ENCODE data around the gene RHBDD1.

The RHBDD1 gene, protein sequence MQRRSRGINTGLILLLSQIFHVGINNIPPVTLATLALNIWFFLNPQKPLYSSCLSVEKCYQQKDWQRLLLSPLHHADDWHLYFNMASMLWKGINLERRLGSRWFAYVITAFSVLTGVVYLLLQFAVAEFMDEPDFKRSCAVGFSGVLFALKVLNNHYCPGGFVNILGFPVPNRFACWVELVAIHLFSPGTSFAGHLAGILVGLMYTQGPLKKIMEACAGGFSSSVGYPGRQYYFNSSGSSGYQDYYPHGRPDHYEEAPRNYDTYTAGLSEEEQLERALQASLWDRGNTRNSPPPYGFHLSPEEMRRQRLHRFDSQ

GRCh38 chr2:226835796-226836547, at the start of gene RHBDD1:
TSS of gene RHBDD1 (plus strand) at chr2:226836054. CDS start at chr2:226864694, 28,640 bp downstream.
- peaks cover 4% of the 10 kb centered on the region; the same call in 1 of the 2 replicates for H3K36me3 ChIP-seq
- no peaks in the 10 kb centered on the region for H3K9me3 ChIP-seq
- H4K20me1 ChIP-seq, result no peaks in the 10 kb centered on the region
- peak within 1 kb of the TSS; percentile 89 for H3K4me2 ChIP-seq
- no peaks in the 10 kb centered on the region for H3K27me3 ChIP-seq
- H3K27ac ChIP-seq, result peak within 1 kb of the TSS; percentile 93
- peak within 1 kb of the TSS; percentile 74 for H3K4me3 ChIP-seq
- H3K4me1 ChIP-seq, result peaks cover 32% of the 10 kb centered on the region
- H3K9ac ChIP-seq, result peak within 1 kb of the TSS; percentile 88
- TF ChIP-seq Cebpa-rat (IDR thresholded peaks at IDR 0.05), result no peak

- Histone ChIP-seq H3K9ac (no peak overlapping the region), H3K4me3 (no peak overlapping the region), H3K27me3 (no peaks in the 10 kb centered on the region), H3K27ac (no peak overlapping the region), H3K36me3 (0 out of 2 replicates have a peak, but pooled peaks cover 4% of the 10 kb centered on the region), H3K4me2 (no peak overlapping the region), H3K9me3 (peaks cover 19% of the 10 kb centered on the region), H3K4me1 (peaks cover 23% of the 10 kb centered on the region), H4K20me1 (no peaks in the 10 kb centered on the region)
- no peak for TF ChIP-seq Cebpa-rat (IDR thresholded peaks at IDR 0.05)
Measured at GRCh38 chr2:226788064-226788463, 47.8 kb upstream of the RHBDD1 start.

GRCh38 chr2:226788881-226789490, 46.9 kb upstream of the RHBDD1 start:
- H3K36me3 ChIP-seq, result 0 out of 2 replicates have a peak, but pooled peaks cover 4% of the 10 kb centered on the region
- H3K27ac ChIP-seq, result no peak overlapping the region
- TF ChIP-seq Cebpa-rat (IDR thresholded peaks at IDR 0.05), result no peak
- no peaks in the 10 kb centered on the region for H4K20me1 ChIP-seq
- H3K4me2 ChIP-seq, result no peak overlapping the region
- H3K9ac ChIP-seq, result no peak overlapping the region
- no peaks in the 10 kb centered on the region for H3K27me3 ChIP-seq
- H3K4me3 ChIP-seq, result no peak overlapping the region
- H3K4me1 ChIP-seq, result peaks cover 32% of the 10 kb centered on the region
- H3K9me3 ChIP-seq, result peaks cover 13% of the 10 kb centered on the region

- no peak overlapping the region for H3K27ac ChIP-seq
- no peak for TF ChIP-seq Cebpa-rat (IDR thresholded peaks at IDR 0.05)
- H4K20me1 ChIP-seq, result no peaks in the 10 kb centered on the region
- H3K4me3 ChIP-seq, result no peak overlapping the region
- no peak overlapping the region for H3K9ac ChIP-seq
- no peaks in the 10 kb centered on the region for H3K27me3 ChIP-seq
- no peak overlapping the region for H3K4me2 ChIP-seq
- H3K4me1 ChIP-seq, result peaks cover 42% of the 10 kb centered on the region
- H3K36me3 ChIP-seq, result no peaks in the 10 kb centered on the region
- H3K9me3 ChIP-seq, result peaks cover 7% of the 10 kb centered on the region; the same call in 1 of the 2 replicates
Measured at GRCh38 chr2:226790011-226790410, 45.8 kb upstream of the RHBDD1 start.

- Histone ChIP-seq H3K27me3 (no peaks in the 10 kb centered on the region), H3K9ac (no peak overlapping the region; the same call in 1 of the 2 replicates), H3K27ac (peak overlapping the region; percentile 95; the same call in 1 of the 2 replicates), H3K4me2 (peak overlapping the region; percentile 94), H4K20me1 (peaks cover 2% of the 10 kb centered on the region; the same call in 1 of the 2 replicates), H3K4me3 (peak overlapping the region; percentile 71; the same call in 1 of the 2 replicates), H3K36me3 (no peaks in the 10 kb centered on the region), H3K9me3 (peaks cover 7% of the 10 kb centered on the region; the same call in 1 of the 2 replicates), H3K4me1 (peaks cover 46% of the 10 kb centered on the region)
- TF ChIP-seq Cebpa-rat (IDR thresholded peaks at IDR 0.05), result no peak
Measured at GRCh38 chr2:226790431-226790830, 45.4 kb upstream of the RHBDD1 start.

GRCh38 chr2:226791056-226791486, 44.8 kb upstream of the RHBDD1 start:
- Histone ChIP-seq H4K20me1 (peaks cover 8% of the 10 kb centered on the region; the same call in 1 of the 2 replicates), H3K36me3 (peaks cover 5% of the 10 kb centered on the region; the same call in 1 of the 2 replicates), H3K27ac (peak overlapping the region; percentile 95), H3K4me1 (peaks cover 53% of the 10 kb centered on the region), H3K27me3 (no peaks in the 10 kb centered on the region), H3K4me3 (peak overlapping the region; percentile 71), H3K4me2 (peak overlapping the region; percentile 94), H3K9me3 (peaks cover 4% of the 10 kb centered on the region; the same call in 1 of the 2 replicates), H3K9ac (peak overlapping the region; percentile 91)
- TF ChIP-seq Cebpa-rat (IDR thresholded peaks at IDR 0.05), result no peak

DNA sequence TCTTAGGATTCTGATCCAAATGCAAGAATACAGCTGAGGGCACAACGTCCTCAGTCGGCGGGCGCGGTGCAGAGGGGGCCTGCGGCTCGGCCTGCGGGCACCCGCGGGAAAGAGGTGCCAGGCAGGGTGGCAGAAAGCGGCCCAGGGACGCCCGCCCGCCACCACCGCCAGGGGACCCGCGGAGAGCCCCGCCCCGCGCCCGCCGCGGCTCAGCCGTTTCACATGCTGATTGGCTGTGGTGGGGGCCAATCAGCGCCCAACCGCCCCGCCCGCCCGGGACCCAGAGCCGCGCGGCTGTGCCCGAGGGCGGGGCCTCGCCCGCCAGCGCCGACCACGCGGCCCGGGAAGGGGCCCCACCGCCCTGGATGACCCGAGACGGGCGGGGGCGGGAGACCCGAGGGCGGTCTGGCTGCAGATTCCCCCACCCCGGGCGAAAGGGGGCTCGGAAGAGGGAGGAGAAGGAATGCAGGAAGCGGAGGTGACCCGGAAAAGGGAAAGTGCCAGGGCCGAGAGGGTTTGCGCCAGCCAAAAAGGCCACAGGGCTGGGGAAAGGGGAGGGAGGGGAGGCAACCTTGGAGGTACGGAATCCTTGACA, 44.3 kb upstream of the RHBDD1 start:
- Histone ChIP-seq H3K27ac (peak overlapping the region; percentile 95), H3K9me3 (no peaks in the 10 kb centered on the region), H4K20me1 (peaks cover 13% of the 10 kb centered on the region; the same call in 1 of the 2 replicates), H3K4me1 (peaks cover 58% of the 10 kb centered on the region), H3K9ac (peak overlapping the region; percentile 91), H3K27me3 (no peaks in the 10 kb centered on the region), H3K36me3 (peaks cover 10% of the 10 kb centered on the region; the same call in 1 of the 2 replicates), H3K4me2 (peak overlapping the region; percentile 94), H3K4me3 (peak overlapping the region; percentile 71)
- TF ChIP-seq Cebpa-rat (IDR thresholded peaks at IDR 0.05), result no peak

GRCh38 chr2:226792155-226792881, 43.5 kb upstream of the RHBDD1 start:
- Histone ChIP-seq H3K9me3 (no peaks in the 10 kb centered on the region), H3K4me3 (peak overlapping the region; percentile 71), H3K27me3 (no peaks in the 10 kb centered on the region), H3K36me3 (peaks cover 14% of the 10 kb centered on the region; the same call in 1 of the 2 replicates), H3K9ac (peak overlapping the region; percentile 91), H4K20me1 (peaks cover 21% of the 10 kb centered on the region), H3K4me1 (peaks cover 65% of the 10 kb centered on the region), H3K27ac (peak overlapping the region; percentile 95), H3K4me2 (peak overlapping the region; percentile 94)
- no peak for TF ChIP-seq Cebpa-rat (IDR thresholded peaks at IDR 0.05)

Measured in BLaER1 (cell line).